ENCODE measurements around the gene PIH1D1.

GRCh38 chr19:49439836-49440235, 11.8 kb downstream of the PIH1D1 start:
- TF ChIP-seq CTCF (IDR thresholded peaks at IDR 0.05; ENCODE audit: low read depth, low read length, poor library complexity, severe bottlenecking): no peak
- no peak for TF ChIP-seq EZH2phosphoT487 (IDR thresholded peaks at IDR 0.05; ENCODE audit: borderline replicate concordance, low read length)
